ENCODE measurements around the gene CBX4. TPM values are rescaled to one million over a fixed set of nuclear protein-coding genes. Genes with fewer than 3 reads are reported as not detected.
A peak's percentile ranks its signal among the peaks of the same experiment; 100 is the strongest.

The CBX4 gene
- total RNA-seq, 4 donors from 2014 or later, result 6.7 to 11.5 (median 10.0) TPM

- Histone ChIP-seq H3K27ac (peak overlapping the region in 3 of 4 donors; percentile 45 to 64 (median 49)), H3K27me3 (peaks cover 87% of the 10 kb centered on the region), H3K4me3 (peak overlapping the region; percentile 29 to 61), H3K4me1 (peaks cover 0 to 60% (median 42%) of the 10 kb centered on the region in 3 donors), H3K9me3 (peaks cover 0 to 16% (median 0%) of the 10 kb centered on the region in 3 donors), H3K36me3 (no peaks in the 10 kb centered on the region)
- peak; percentile 66 for ATAC-seq
- 0% methylated on average over 4 to 5 of the region's 89 CpGs for WGBS, 2 donors (ENCODE audit: low coverage in 1 of 2)
- TF ChIP-seq POLR2AphosphoS5 (IDR thresholded peaks at IDR 0.05) (peak; percentile 19), POLR2A (IDR thresholded peaks at IDR 0.05) (no peak), EP300 (IDR thresholded peaks at IDR 0.05) (no peak), CTCF (IDR thresholded peaks at IDR 0.05) (peak in 2 of 4 experiments; percentile 6 to 9)
Measured at GRCh38 chr17:79843816-79844800, 4.9 kb upstream of the CBX4 start.

GRCh38 chr17:79843474-79843815 lies 4.2 kb upstream of the CBX4 start:
- ATAC-seq, result no peak
- H3K36me3 ChIP-seq, result no peaks in the 10 kb centered on the region
- peaks cover 0 to 60% (median 42%) of the 10 kb centered on the region in 3 donors for H3K4me1 ChIP-seq
- no peak for TF ChIP-seq POLR2A (IDR thresholded peaks at IDR 0.05)
- TF ChIP-seq EP300 (IDR thresholded peaks at IDR 0.05), result no peak
- no peak for TF ChIP-seq POLR2AphosphoS5 (IDR thresholded peaks at IDR 0.05)
- no peak for TF ChIP-seq CTCF (IDR thresholded peaks at IDR 0.05)
- peaks cover 0 to 16% (median 0%) of the 10 kb centered on the region in 3 donors for H3K9me3 ChIP-seq
- peak overlapping the region; percentile 29 to 61 for H3K4me3 ChIP-seq
- H3K27me3 ChIP-seq, result peaks cover 81% of the 10 kb centered on the region
- H3K27ac ChIP-seq, result peak overlapping the region in 1 of 4 donors; percentile 64
- WGBS, 2 donors (ENCODE audit: low coverage in 1 of 2), result 0% methylated on average over 2 of the region's 39 CpGs; no CpG with 5 or more reads in 1 of the 2 donors

GRCh38 chr17:79842656-79843473 lies 3.6 kb upstream of the CBX4 start:
- H3K4me3 ChIP-seq, result peak overlapping the region; percentile 29 to 61
- peaks cover 0 to 16% (median 0%) of the 10 kb centered on the region in 3 donors for H3K9me3 ChIP-seq
- peaks cover 0 to 64% (median 42%) of the 10 kb centered on the region in 3 donors for H3K4me1 ChIP-seq
- no peak for TF ChIP-seq POLR2A (IDR thresholded peaks at IDR 0.05)
- no peak for TF ChIP-seq EP300 (IDR thresholded peaks at IDR 0.05)
- no peak for TF ChIP-seq POLR2AphosphoS5 (IDR thresholded peaks at IDR 0.05)
- TF ChIP-seq CTCF (IDR thresholded peaks at IDR 0.05), result peak in 1 of 4 experiments; percentile 14
- no peak for ATAC-seq
- WGBS, 2 donors (ENCODE audit: low coverage in 1 of 2), result 0% methylated on average over 1 of the region's 66 CpGs; no CpG with 5 or more reads in 1 of the 2 donors
- H3K36me3 ChIP-seq, result no peaks in the 10 kb centered on the region
- H3K27ac ChIP-seq, result peak overlapping the region in 1 of 4 donors; percentile 64
- peaks cover 75% of the 10 kb centered on the region for H3K27me3 ChIP-seq

- Histone ChIP-seq H3K4me3 (no peak overlapping the region), H3K27me3 (peaks cover 69% of the 10 kb centered on the region), H3K27ac (no peak overlapping the region), H3K9me3 (peaks cover 0 to 16% (median 0%) of the 10 kb centered on the region in 3 donors), H3K36me3 (no peaks in the 10 kb centered on the region), H3K4me1 (peaks cover 0 to 71% (median 49%) of the 10 kb centered on the region in 3 donors)
- TF ChIP-seq CTCF (IDR thresholded peaks at IDR 0.05) (no peak), POLR2AphosphoS5 (IDR thresholded peaks at IDR 0.05) (no peak), EP300 (IDR thresholded peaks at IDR 0.05) (no peak), POLR2A (IDR thresholded peaks at IDR 0.05) (no peak)
- no peak for ATAC-seq
- WGBS, 2 donors (ENCODE audit: low coverage in 1 of 2), result 0% methylated on average over 1 of the region's 20 CpGs; no CpG with 5 or more reads in 1 of the 2 donors
Measured at GRCh38 chr17:79842136-79842655, 3.0 kb upstream of the CBX4 start.

All from gastroesophageal sphincter (tissue), 4 donors.